ENCODE measurements around the gene DEFB118. TPM values are rescaled to one million over a fixed set of nuclear protein-coding genes. Genes with fewer than 3 reads are reported as not detected.

DEFB118 gene
- polyA plus RNA-seq, 2 donors, result not detected

DNA sequence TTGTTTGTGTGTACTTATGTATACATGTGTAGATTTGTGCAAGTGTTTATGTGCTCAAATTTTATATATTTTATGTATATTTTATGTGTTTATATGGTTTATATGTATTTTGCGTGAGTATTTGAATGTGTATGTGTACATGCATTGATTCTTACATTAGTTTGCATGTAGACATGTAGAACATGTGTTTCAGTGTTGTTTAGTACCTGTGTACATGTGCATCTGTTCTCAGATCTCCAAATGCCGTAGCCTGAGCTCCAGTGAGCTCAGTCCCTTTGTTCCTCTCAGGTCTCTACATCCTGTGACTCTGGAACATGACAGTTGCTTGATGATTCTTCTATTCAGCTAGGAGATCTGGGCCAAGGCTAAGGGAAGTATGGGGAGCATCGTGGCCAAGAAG, 26.5 kb downstream of the DEFB118 start:
- 41 to 45% methylated on average over 3 of the region's 3 CpGs for WGBS, 2 donors
- Histone ChIP-seq H3K9me3 (ENCODE audit: control insufficient read depth in 2 of 2, insufficient read depth in 1 of 2, low read depth in 1 of 2, low read length in 1 of 2) (no peaks in the 10 kb centered on the region), H3K27me3 (ENCODE audit: control insufficient read depth in 1 of 2, insufficient read depth in 2 of 2, low read length in 2 of 2) (no peaks in the 10 kb centered on the region), H3K27ac (ENCODE audit: low read depth in 2 of 2, low read length in 1 of 2) (no peak overlapping the region), H3K4me1 (ENCODE audit: control insufficient read depth in 2 of 2, insufficient read depth in 2 of 2, low read length in 1 of 2) (no peaks in the 10 kb centered on the region), H3K4me3 (ENCODE audit: low read depth in 1 of 2, low read length in 2 of 2) (no peak overlapping the region), H3K36me3 (ENCODE audit: control insufficient read depth in 2 of 2, insufficient read depth in 2 of 2, low read length in 1 of 2) (no peaks in the 10 kb centered on the region)

DNA sequence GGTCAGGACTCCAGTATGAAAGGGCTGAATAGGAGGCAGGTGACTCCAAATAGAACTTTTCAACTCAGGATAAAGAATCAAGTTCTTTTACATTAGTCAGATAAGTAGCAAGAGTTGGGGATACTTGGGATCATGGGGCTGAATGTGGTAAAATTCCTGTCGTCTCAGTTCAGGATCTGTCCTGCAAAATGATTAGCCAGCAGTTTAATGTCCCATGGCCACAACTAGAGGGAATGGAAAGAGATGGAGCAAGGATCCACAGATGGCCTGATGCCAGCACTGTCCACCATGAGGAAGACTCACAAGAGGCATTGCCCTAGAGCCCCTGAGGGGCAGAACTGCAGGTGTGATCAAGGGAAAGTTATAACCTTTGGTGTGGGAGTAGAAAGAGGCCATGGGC, 35.5 kb downstream of the DEFB118 start:
- H3K27ac ChIP-seq (ENCODE audit: low read depth in 2 of 2, low read length in 1 of 2), result no peak overlapping the region
- WGBS, 2 donors, result 37 to 54% methylated on average over 1 of the region's 1 CpG
- H3K4me3 ChIP-seq (ENCODE audit: low read depth in 1 of 2, low read length in 2 of 2), result no peak overlapping the region
- no peaks in the 10 kb centered on the region for H3K9me3 ChIP-seq (ENCODE audit: control insufficient read depth in 2 of 2, insufficient read depth in 1 of 2, low read depth in 1 of 2, low read length in 1 of 2)
- no peaks in the 10 kb centered on the region for H3K36me3 ChIP-seq (ENCODE audit: control insufficient read depth in 2 of 2, insufficient read depth in 2 of 2, low read length in 1 of 2)
- H3K27me3 ChIP-seq (ENCODE audit: control insufficient read depth in 1 of 2, insufficient read depth in 2 of 2, low read length in 2 of 2), result no peaks in the 10 kb centered on the region
- H3K4me1 ChIP-seq (ENCODE audit: control insufficient read depth in 2 of 2, insufficient read depth in 2 of 2, low read length in 1 of 2), result no peaks in the 10 kb centered on the region

DNA sequence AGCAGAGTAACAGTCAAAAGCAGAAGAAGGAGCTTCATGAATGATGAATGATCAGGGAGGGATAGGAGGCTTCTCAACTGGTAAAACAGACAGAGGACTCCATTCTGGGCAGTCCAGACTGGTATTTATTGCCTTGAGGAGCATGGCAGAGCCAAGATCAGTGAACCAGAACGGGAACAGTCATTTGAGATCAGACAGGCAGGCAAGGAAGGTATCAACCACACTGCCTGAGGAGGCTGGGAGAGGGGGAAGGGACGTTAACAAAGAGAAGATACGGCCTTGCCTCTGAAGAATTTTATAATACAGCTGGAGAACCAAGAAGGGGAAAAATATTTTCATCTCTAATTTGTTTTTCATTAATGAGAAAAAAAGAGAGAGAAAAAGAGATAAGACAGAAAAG, 37.7 kb downstream of the DEFB118 start, which contains the start of gene DEFB121:
DEFB121 (minus strand) TSS at position 101 of the 400 bp plus-strand sequence; CDS start at position 38, 63 bp downstream.
- Histone ChIP-seq H3K9me3 (ENCODE audit: control insufficient read depth in 2 of 2, insufficient read depth in 1 of 2, low read depth in 1 of 2, low read length in 1 of 2) (no peaks in the 10 kb centered on the region), H3K27ac (ENCODE audit: low read depth in 2 of 2, low read length in 1 of 2) (no peak within 1 kb of the TSS), H3K36me3 (ENCODE audit: control insufficient read depth in 2 of 2, insufficient read depth in 2 of 2, low read length in 1 of 2) (no peaks in the 10 kb centered on the region), H3K27me3 (ENCODE audit: control insufficient read depth in 1 of 2, insufficient read depth in 2 of 2, low read length in 2 of 2) (no peaks in the 10 kb centered on the region), H3K4me3 (ENCODE audit: low read depth in 1 of 2, low read length in 2 of 2) (no peak within 1 kb of the TSS), H3K4me1 (ENCODE audit: control insufficient read depth in 2 of 2, insufficient read depth in 2 of 2, low read length in 1 of 2) (no peaks in the 10 kb centered on the region)
- 25 to 43% methylated on average over 3 of the region's 3 CpGs for WGBS, 2 donors

DNA sequence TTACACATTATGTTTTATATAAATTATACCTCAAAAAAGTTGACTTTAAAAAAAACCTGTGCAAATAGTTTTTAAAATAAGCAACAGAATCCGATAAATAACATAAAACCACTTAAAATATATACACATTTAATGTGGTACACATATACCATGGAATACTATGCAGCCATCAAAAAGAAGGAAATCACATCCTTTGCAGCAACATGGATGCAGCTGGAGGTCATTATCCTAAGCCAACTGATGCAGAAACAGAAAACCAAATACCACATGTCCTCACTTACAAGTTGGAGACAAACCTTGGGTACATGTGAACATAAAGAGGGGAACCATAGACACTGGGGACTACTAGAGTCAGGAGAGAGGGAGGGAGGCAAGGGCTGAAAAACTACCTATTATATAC, 41.6 kb downstream of the DEFB118 start:
- Histone ChIP-seq H3K36me3 (ENCODE audit: control insufficient read depth in 2 of 2, insufficient read depth in 2 of 2, low read length in 1 of 2) (no peaks in the 10 kb centered on the region), H3K4me3 (ENCODE audit: low read depth in 1 of 2, low read length in 2 of 2) (no peak overlapping the region), H3K4me1 (ENCODE audit: control insufficient read depth in 2 of 2, insufficient read depth in 2 of 2, low read length in 1 of 2) (no peaks in the 10 kb centered on the region), H3K27me3 (ENCODE audit: control insufficient read depth in 1 of 2, insufficient read depth in 2 of 2, low read length in 2 of 2) (no peaks in the 10 kb centered on the region), H3K27ac (ENCODE audit: low read depth in 2 of 2, low read length in 1 of 2) (no peak overlapping the region), H3K9me3 (ENCODE audit: control insufficient read depth in 2 of 2, insufficient read depth in 1 of 2, low read depth in 1 of 2, low read length in 1 of 2) (no peaks in the 10 kb centered on the region)
- WGBS, 2 donors, result 39 to 42% methylated on average over 1 of the region's 1 CpG

DNA sequence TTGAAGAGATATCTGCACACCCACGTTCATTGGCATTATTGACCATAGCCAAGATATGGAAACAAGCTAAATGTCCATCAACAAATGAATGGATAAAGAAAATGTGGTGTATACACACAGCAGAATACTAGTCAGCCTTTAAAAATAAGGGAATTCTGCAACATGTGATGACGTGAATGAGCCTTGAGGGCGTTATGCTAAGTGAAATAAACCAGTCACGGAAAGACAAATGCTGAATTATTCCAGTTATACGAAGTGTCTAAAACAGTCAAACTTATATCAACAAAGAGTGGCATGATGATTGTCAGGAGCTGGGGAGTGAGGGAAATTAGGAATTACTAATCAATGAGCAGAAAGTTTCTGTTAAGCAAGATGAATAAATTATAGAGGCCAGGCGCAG, 46.0 kb downstream of the DEFB118 start:
- Histone ChIP-seq H3K4me1 (ENCODE audit: control insufficient read depth in 2 of 2, insufficient read depth in 2 of 2, low read length in 1 of 2) (no peaks in the 10 kb centered on the region), H3K4me3 (ENCODE audit: low read depth in 1 of 2, low read length in 2 of 2) (no peak overlapping the region), H3K9me3 (ENCODE audit: control insufficient read depth in 2 of 2, insufficient read depth in 1 of 2, low read depth in 1 of 2, low read length in 1 of 2) (no peaks in the 10 kb centered on the region), H3K36me3 (ENCODE audit: control insufficient read depth in 2 of 2, insufficient read depth in 2 of 2, low read length in 1 of 2) (no peaks in the 10 kb centered on the region), H3K27me3 (ENCODE audit: control insufficient read depth in 1 of 2, insufficient read depth in 2 of 2, low read length in 2 of 2) (no peaks in the 10 kb centered on the region), H3K27ac (ENCODE audit: low read depth in 2 of 2, low read length in 1 of 2) (no peak overlapping the region)
- WGBS, 2 donors, result 60 to 64% methylated on average over 6 of the region's 6 CpGs

DNA sequence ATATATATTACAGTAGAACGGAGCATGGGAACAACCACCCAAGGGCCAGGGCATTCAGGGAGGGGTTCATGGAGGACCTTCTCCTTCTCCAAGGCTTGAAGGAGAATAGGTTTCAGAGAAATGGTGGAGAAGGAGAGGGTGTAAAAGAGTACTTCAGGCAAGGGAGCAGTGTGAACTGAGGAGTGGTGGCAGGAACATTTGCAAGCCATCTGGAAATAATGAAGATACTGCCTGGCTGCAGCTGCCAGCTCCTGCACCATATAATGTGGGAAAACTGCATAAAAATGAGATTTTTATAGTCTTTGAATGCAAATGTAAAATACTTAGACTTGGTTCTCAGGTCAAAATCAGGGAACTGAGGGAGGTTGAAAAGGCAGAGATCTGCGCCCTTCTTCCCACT, 47.3 kb downstream of the DEFB118 start:
- H3K27ac ChIP-seq (ENCODE audit: low read depth in 2 of 2, low read length in 1 of 2), result no peak overlapping the region
- H3K27me3 ChIP-seq (ENCODE audit: control insufficient read depth in 1 of 2, insufficient read depth in 2 of 2, low read length in 2 of 2), result no peaks in the 10 kb centered on the region
- no peak overlapping the region for H3K4me3 ChIP-seq (ENCODE audit: low read depth in 1 of 2, low read length in 2 of 2)
- H3K36me3 ChIP-seq (ENCODE audit: control insufficient read depth in 2 of 2, insufficient read depth in 2 of 2, low read length in 1 of 2), result no peaks in the 10 kb centered on the region
- WGBS, 2 donors, result 89 to 91% methylated on average over 2 of the region's 2 CpGs
- H3K4me1 ChIP-seq (ENCODE audit: control insufficient read depth in 2 of 2, insufficient read depth in 2 of 2, low read length in 1 of 2), result no peaks in the 10 kb centered on the region
- no peaks in the 10 kb centered on the region for H3K9me3 ChIP-seq (ENCODE audit: control insufficient read depth in 2 of 2, insufficient read depth in 1 of 2, low read depth in 1 of 2, low read length in 1 of 2)

DNA sequence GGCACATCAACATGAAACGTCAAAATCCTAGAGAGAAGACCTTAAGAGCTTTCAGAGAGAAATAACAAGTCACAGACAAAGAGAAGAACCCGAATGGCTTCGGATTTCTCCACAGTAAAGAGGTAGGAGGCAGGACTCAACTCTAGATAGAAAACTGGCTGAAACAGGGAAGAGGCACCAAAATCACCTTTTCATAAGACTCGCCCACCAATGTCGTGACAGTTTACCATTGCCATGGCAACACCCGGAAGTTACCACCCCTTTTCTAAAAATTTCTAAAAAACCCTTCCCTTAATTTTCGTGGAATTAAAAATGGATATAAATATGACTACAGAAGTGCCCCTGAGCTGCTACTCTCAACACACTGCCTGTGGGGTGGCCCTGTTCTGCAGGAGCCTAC, 49.9 kb downstream of the DEFB118 start:
- Histone ChIP-seq H3K27ac (ENCODE audit: low read depth in 2 of 2, low read length in 1 of 2) (no peak overlapping the region), H3K36me3 (ENCODE audit: control insufficient read depth in 2 of 2, insufficient read depth in 2 of 2, low read length in 1 of 2) (no peaks in the 10 kb centered on the region), H3K9me3 (ENCODE audit: control insufficient read depth in 2 of 2, insufficient read depth in 1 of 2, low read depth in 1 of 2, low read length in 1 of 2) (no peaks in the 10 kb centered on the region), H3K4me1 (ENCODE audit: control insufficient read depth in 2 of 2, insufficient read depth in 2 of 2, low read length in 1 of 2) (no peaks in the 10 kb centered on the region), H3K4me3 (ENCODE audit: low read depth in 1 of 2, low read length in 2 of 2) (no peak overlapping the region), H3K27me3 (ENCODE audit: control insufficient read depth in 1 of 2, insufficient read depth in 2 of 2, low read length in 2 of 2) (no peaks in the 10 kb centered on the region)
- WGBS, 2 donors, result 81 to 85% methylated on average over 7 of the region's 7 CpGs

Other genes starting within 250 kb of the DEFB118 start
- not detected for gene DEFB115, start 110.9 kb upstream of the DEFB118 start, polyA plus RNA-seq
- gene DEFB116, start 60.0 kb upstream of the DEFB118 start, polyA plus RNA-seq, result not detected
- not detected for gene DEFB119, start 22.0 kb downstream of the DEFB118 start, polyA plus RNA-seq
- gene DEFB121, start 37.6 kb downstream of the DEFB118 start, polyA plus RNA-seq, result not detected
- not detected for gene DEFB123, start 72.0 kb downstream of the DEFB118 start, polyA plus RNA-seq
- under 1 TPM in 1 of 2 donors, not detected in 1; 0.16 TPM for gene DEFB124, start 106.5 kb downstream of the DEFB118 start, polyA plus RNA-seq
- gene REM1, start 106.7 kb downstream of the DEFB118 start, polyA plus RNA-seq, result under 1 TPM; 0.31 to 0.60 TPM
- gene HM13, start 145.8 kb downstream of the DEFB118 start, polyA plus RNA-seq, result 100 to 1,000 TPM; 167 to 272 TPM
- 100 to 1,000 TPM; 158 to 489 TPM for gene ID1, start 236.7 kb downstream of the DEFB118 start, polyA plus RNA-seq

Measured in esophagus (tissue), 2 donors.